HepG2 (cell line): ENCODE measurements around the gene CFAP45. TPM values are rescaled to one million over a fixed set of nuclear protein-coding genes. Genes with fewer than 3 reads are reported as not detected.

Source experiments
- ATAC-seq: fragments of 200-7000 bp; cut with Tn5 transposase; 3 replicates; pipeline ENCODE4 v1.9.1; 2020; ENCODE audit warnings: mild to moderate bottlenecking, moderate library complexity
- BruUV-seq: library from RNA; stranded (reverse); fragments of 400-500 nt; replicated peaks from 2 replicates; lab custom pipeline; 2021; lab: Mats Ljungman, UMichigan
- CTCF ChIA-PET: fragments of 300-600 bp; formaldehyde crosslinking; extraction: SDS; loops from one replicate; lab custom pipeline; 2021; ENCODE audit warnings: low total read pairs, inconsistent platforms, low intra/inter-chr PET ratio; lab: Yijun Ruan, JAX
- POLR2A ChIA-PET: fragments of 350-600 bp; sonication (Branson Sonifier 250); formaldehyde crosslinking; loops from one replicate; lab custom pipeline; 2020; ENCODE audit warnings: antibody characterized with exemption, inconsistent platforms; lab: Yijun Ruan, JAX
- DNase-seq: peaks from one replicate; pipeline ENCODE4 v3.0.0-alpha.2; 2015; ENCODE audit warnings: low spot score
- FAIRE-seq: peaks from 3 replicates; lab custom pipeline; 2011; peaks lifted over from hg19 to GRCh38; lab: Jason Lieb, UNC
- H2AFZ ChIP-seq: one replicate; pipeline ENCODE4 v1.6.1; 2011; ENCODE audit warnings: low read length, inconsistent platforms
- H3K27ac ChIP-seq: fragments of 300-600 bp; 3 replicates; pipeline ENCODE4 v1.8.0; 2011; ENCODE audit warnings: mixed run types, mild to moderate bottlenecking, mixed read lengths, low read length, inconsistent platforms; ENCODE audit not compliant: insufficient read depth; ENCODE audit errors: extremely low read length
- H3K27me3 ChIP-seq, 2 experiments: fragments of 200-600 bp in 1 of 2; 2 replicates in 1 of 2; 3 replicates in 1 of 2; pipeline versions ENCODE4 v1.6.0 to v1.8.0; 2011; ENCODE audit warnings: low read length in 2 of 2, mild to moderate bottlenecking in 2 of 2, moderate library complexity in 2 of 2, inconsistent platforms in 1 of 2; ENCODE audit not compliant: insufficient read depth in 2 of 2, control insufficient read depth in 1 of 2
- H3K36me3 ChIP-seq, 2 experiments: fragments of 200-600 bp in 1 of 2; replicated peaks in 1 of 2; 2 replicates in 1 of 2; 3 replicates in 1 of 2; pipeline versions ENCODE4 v1.5.1 to v1.8.0; 2011; ENCODE audit warnings: low read length in 2 of 2, inconsistent platforms in 1 of 2; ENCODE audit not compliant: insufficient read depth in 2 of 2, control insufficient read depth in 1 of 2
- H3K4me1 ChIP-seq: 2 replicates; pipeline ENCODE4 v1.5.1; 2012; ENCODE audit warnings: low read length, inconsistent platforms; ENCODE audit not compliant: insufficient read depth
- H3K4me2 ChIP-seq: 2 replicates; pipeline ENCODE4 v1.6.0; 2011; ENCODE audit warnings: low read depth, low read length, inconsistent platforms
- H3K4me3 ChIP-seq, 3 experiments: fragments of 200-600 bp in 1 of 3; sonication (generic), shearing (Covaris generic) in 1 of 3; replicated peaks in 1 of 3; 2 replicates each; pipeline ENCODE4 v1.5.1; 2011 to 2016; ENCODE audit warnings: low read length in 3 of 3, inconsistent platforms in 2 of 3, low read depth in 2 of 3, mild to moderate bottlenecking in 2 of 3, control low read depth in 1 of 3, mixed read lengths in 1 of 3; ENCODE audit not compliant: insufficient read depth in 1 of 3
- H3K79me2 ChIP-seq: one replicate; pipeline ENCODE4 v1.6.1; 2011; ENCODE audit warnings: low read length, inconsistent platforms; ENCODE audit not compliant: insufficient read depth
- H3K9ac ChIP-seq: 2 replicates; pipeline ENCODE4 v1.6.0; 2011; ENCODE audit warnings: mild to moderate bottlenecking, low read depth, low read length, inconsistent platforms; ENCODE audit not compliant: insufficient read depth
- H3K9me3 ChIP-seq: 2 replicates; pipeline ENCODE4 v1.5.1; 2012; ENCODE audit warnings: mild to moderate bottlenecking, low read length
- H4K20me1 ChIP-seq: 2 replicates; pipeline ENCODE4 v1.6.0; 2011; ENCODE audit warnings: inconsistent platforms, mild to moderate bottlenecking, low read length, moderate library complexity; ENCODE audit not compliant: insufficient read depth
- TAF15 ChIP-seq: fragments of 200-400 bp; formaldehyde crosslinking; IDR thresholded peaks from one replicate; pipeline ENCODE4 v1.6.1; 2018; ENCODE audit warnings: mild to moderate bottlenecking, low read depth, low read length; ENCODE audit not compliant: poor library complexity, severe bottlenecking
- ZNF768 ChIP-seq: sonication (generic); formaldehyde crosslinking; IDR thresholded peaks from 2 replicates; pipeline ENCODE4 v1.4.0; 2020; ENCODE audit warnings: missing genetic modification reagents
- WGBS: methylation state at CpG from one replicate; pipeline ENCODE4 v1.1.6; 2017; ENCODE audit warnings: low lambda C conversion rate; 5-methylcytosine and 5-hydroxymethylcytosine counted together
- in situ Hi-C: cut with HindIII; loops from 2 replicates; pipeline ENCODE4 v1.10.0; 2017; ENCODE audit warnings: low pct_unique_long_range_greater_than_20kb; ENCODE audit not compliant: extremely low pct_ligation_motif_present
- intact Hi-C: fragments of 100-400 bp; cut with micrococcal nuclease; formaldehyde crosslinking; loops from one replicate; pipeline ENCODE4 v1.10.0; 2022; ENCODE audit not compliant: unreplicated experiment
- polyA plus RNA-seq, 8 experiments: library from polyadenylated mRNA; depleted of rRNA in 3 of 8; stranded (reverse) in 7 of 8; unstranded in 1 of 8; fragments of >200 nt; fragmentation: Illumina TruSeq in 4 of 8; extraction: Trizol in 4 of 8; gene quantifications; 2 replicates each; pipeline versions ENCODE4 v1.2.1 to v1.2.3, GENCODE V29; 2011 to 2016; ENCODE audit warnings: low read depth in 4 of 8, missing spikeins in 1 of 8, mixed read lengths in 1 of 8; ENCODE audit not compliant: insufficient read depth in 1 of 8
- total RNA-seq, 5 experiments: library from RNA; depleted of rRNA; stranded (reverse); fragments of >200 nt; fragmentation: Illumina TruSeq; extraction: Trizol; gene quantifications; 2 replicates each; pipeline ENCODE4 v1.2.3, GENCODE V29; 2016; ENCODE audit warnings: low read depth in 1 of 5
- TF ChIP-seq, protein P1 (sequence below), 2 experiments: fragments of 450-650 bp in 1 of 2; sonication (generic) in 1 of 2; formaldehyde crosslinking in 1 of 2; IDR thresholded peaks; 2 replicates each; pipeline versions ENCODE4 v1.6.1 to v1.8.0; 2016 to 2022; ENCODE audit warnings: antibody characterized with exemption in 1 of 2, mild to moderate bottlenecking in 1 of 2, missing genetic modification reagents in 1 of 2

CFAP45 gene
- total and polyA plus RNA-seq, 2 of the 13 experiments (the other 11 are each of a cell fraction or from before 2014, with no cell fraction given) = not detected

GRCh38 chr1:159854116-159854692, 45.8 kb downstream of the CFAP45 start:
- Histone ChIP-seq H3K36me3 (no peaks in the 10 kb centered on the region), H3K27ac (no peak overlapping the region), H3K4me1 (no peaks in the 10 kb centered on the region), H3K79me2 (no peaks in the 10 kb centered on the region), H2AFZ (no peak overlapping the region), H3K27me3 (peaks cover 4 to 27% of the 10 kb centered on the region in 2 experiments; a peak in 4 of 5 replicates), H4K20me1 (no peaks in the 10 kb centered on the region), H3K4me3 (peak overlapping the region in 1 of 3 experiments; percentile 33; a peak in 2 of 6 replicates), H3K4me2 (peak overlapping the region; percentile 42), H3K9me3 (no peaks in the 10 kb centered on the region), H3K9ac (no peak overlapping the region)
- intact Hi-C loops (no loop called here), in situ Hi-C loops (no loop called here)
- WGBS = 7% methylated on average over 24 of the region's 31 CpGs
- peak; percentile 36 for ATAC-seq
- BruUV-seq = no TSS peak
- ChIA-PET CTCF (no interaction called here), POLR2A (no interaction called here)
- FAIRE-seq = no peak
- TF ChIP-seq TAF15 (no peak), ZNF768 (CRISPR knock-in tag) (no peak)
- TF ChIP-seq, protein P1, sequence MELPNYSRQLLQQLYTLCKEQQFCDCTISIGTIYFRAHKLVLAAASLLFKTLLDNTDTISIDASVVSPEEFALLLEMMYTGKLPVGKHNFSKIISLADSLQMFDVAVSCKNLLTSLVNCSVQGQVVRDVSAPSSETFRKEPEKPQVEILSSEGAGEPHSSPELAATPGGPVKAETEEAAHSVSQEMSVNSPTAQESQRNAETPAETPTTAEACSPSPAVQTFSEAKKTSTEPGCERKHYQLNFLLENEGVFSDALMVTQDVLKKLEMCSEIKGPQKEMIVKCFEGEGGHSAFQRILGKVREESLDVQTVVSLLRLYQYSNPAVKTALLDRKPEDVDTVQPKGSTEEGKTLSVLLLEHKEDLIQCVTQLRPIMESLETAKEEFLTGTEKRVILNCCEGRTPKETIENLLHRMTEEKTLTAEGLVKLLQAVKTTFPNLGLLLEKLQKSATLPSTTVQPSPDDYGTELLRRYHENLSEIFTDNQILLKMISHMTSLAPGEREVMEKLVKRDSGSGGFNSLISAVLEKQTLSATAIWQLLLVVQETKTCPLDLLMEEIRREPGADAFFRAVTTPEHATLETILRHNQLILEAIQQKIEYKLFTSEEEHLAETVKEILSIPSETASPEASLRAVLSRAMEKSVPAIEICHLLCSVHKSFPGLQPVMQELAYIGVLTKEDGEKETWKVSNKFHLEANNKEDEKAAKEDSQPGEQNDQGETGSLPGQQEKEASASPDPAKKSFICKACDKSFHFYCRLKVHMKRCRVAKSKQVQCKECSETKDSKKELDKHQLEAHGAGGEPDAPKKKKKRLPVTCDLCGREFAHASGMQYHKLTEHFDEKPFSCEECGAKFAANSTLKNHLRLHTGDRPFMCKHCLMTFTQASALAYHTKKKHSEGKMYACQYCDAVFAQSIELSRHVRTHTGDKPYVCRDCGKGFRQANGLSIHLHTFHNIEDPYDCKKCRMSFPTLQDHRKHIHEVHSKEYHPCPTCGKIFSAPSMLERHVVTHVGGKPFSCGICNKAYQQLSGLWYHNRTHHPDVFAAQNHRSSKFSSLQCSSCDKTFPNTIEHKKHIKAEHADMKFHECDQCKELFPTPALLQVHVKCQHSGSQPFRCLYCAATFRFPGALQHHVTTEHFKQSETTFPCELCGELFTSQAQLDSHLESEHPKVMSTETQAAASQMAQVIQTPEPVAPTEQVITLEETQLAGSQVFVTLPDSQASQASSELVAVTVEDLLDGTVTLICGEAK (IDR thresholded peaks at IDR 0.05) = no peak
- TF ChIP-seq, protein P1 (CRISPR knock-in tag; IDR thresholded peaks at IDR 0.05) = no peak
- no peak for DNase-seq
